Upper lobe of left lung (tissue), 4 donors: ENCODE measurements around the gene DLL1.

Source experiments
- CTCF ChIP-seq, 6 experiments: fragments of 450-650 bp in 4 of 6; fragments of 200-600 bp in 2 of 6; sonication (generic) in 2 of 6; IDR thresholded peaks; one replicate each; pipeline ENCODE4 v1.5.1; 2016 to 2019; ENCODE audit warnings: antibody characterized with exemption in 6 of 6
- EP300 ChIP-seq, 4 donors: sonication (generic); formaldehyde crosslinking; IDR thresholded peaks; one replicate each; pipeline ENCODE4 v1.5.1; 2017; ENCODE audit warnings: antibody characterized with exemption in 4 of 4, control low read depth in 2 of 4
- POLR2A ChIP-seq, 4 donors: fragments of 450-650 bp; IDR thresholded peaks; one replicate each; pipeline ENCODE4 v1.5.1; 2016 to 2017; ENCODE audit warnings: antibody characterized with exemption in 4 of 4, mild to moderate bottlenecking in 2 of 4
- POLR2AphosphoS5 ChIP-seq, 2 donors: sonication (generic); formaldehyde crosslinking; IDR thresholded peaks; one replicate each; pipeline ENCODE4 v1.5.1; 2017; ENCODE audit warnings: antibody characterized with exemption in 2 of 2

DNA sequence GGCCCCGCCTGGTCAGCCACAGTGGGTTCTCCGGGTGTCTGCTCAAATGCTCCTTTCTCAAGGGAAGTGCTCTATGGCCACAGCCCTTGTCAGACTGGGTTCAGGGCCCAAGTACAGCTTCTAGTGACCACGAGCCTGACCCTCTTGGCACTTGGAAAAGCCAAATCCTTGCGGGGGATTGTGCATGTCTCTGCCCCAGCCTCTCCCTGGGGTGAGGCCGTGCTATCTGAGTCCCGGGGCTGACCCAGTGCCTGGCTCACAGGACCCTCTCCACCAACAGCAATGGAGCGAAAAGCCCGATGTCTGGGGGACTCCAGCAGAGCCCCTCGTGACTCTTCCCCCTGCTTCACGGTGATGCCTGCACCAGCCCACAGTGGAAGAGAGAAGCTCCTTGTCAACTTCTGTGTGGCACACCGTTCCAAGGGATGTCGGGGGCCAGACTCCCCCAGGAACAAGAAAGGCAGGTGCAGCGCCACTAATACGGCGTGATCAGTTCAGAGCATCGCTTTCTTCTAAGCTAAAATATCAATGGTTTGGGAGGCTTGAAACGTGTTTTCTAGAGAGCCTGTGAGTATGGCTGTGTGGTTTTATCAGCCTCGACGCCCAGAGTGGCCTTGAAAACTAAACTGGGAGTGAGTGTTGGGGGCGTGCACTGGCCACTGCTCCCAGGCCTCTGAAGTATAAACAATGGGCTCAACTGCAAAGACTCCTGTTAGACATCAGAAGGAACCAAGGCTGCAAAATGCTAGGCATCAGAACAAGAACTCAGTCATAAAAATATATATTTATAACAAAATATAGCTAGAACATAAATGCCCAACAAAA is 51.9 kb downstream of the DLL1 start:
- no peak for TF ChIP-seq CTCF (IDR thresholded peaks at IDR 0.05)
- TF ChIP-seq POLR2A (IDR thresholded peaks at IDR 0.05) = no peak
- no peak for TF ChIP-seq EP300 (IDR thresholded peaks at IDR 0.05)
- no peak for TF ChIP-seq POLR2AphosphoS5 (IDR thresholded peaks at IDR 0.05)
